Body of pancreas (tissue), 4 donors: ENCODE results near the gene CBR4.

ENCODE experiments used
- POLR2A ChIP-seq, 3 donors: fragments of 450-650 bp; IDR thresholded peaks; one replicate each; pipeline ENCODE4 v1.6.1; 2016; ENCODE audit warnings: antibody characterized with exemption in 3 of 3, mild to moderate bottlenecking in 2 of 3
- TF ChIP-seq, protein P1 (sequence below), 7 experiments: fragments of 450-650 bp in 4 of 7; fragments of 200-600 bp in 3 of 7; sonication (generic) in 3 of 7; IDR thresholded peaks; one replicate each; pipeline ENCODE4 v1.5.1; 2016 to 2019; ENCODE audit warnings: antibody characterized with exemption in 7 of 7

DNA sequence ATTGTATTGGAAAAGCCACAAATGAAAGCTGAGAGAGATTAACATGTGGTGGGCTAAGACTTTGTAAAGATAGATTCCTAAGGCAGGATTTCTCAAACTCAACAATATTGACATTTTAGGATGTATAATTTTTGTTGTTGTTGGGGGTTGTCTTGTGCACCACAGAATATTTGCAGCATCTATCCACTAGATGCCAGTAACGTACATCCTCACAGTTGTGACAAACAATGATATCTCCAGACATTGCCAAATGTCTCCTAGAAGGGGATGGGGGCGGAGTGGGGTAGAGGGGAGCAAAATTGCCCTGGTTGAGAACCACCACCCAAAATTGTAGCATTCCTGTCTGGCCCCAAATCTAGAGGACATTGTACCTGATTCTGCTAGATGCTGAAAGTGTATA, 14.7 kb upstream of the CBR4 start:
- TF ChIP-seq POLR2A (IDR thresholded peaks at IDR 0.05), result no peak
- TF ChIP-seq, protein P1, sequence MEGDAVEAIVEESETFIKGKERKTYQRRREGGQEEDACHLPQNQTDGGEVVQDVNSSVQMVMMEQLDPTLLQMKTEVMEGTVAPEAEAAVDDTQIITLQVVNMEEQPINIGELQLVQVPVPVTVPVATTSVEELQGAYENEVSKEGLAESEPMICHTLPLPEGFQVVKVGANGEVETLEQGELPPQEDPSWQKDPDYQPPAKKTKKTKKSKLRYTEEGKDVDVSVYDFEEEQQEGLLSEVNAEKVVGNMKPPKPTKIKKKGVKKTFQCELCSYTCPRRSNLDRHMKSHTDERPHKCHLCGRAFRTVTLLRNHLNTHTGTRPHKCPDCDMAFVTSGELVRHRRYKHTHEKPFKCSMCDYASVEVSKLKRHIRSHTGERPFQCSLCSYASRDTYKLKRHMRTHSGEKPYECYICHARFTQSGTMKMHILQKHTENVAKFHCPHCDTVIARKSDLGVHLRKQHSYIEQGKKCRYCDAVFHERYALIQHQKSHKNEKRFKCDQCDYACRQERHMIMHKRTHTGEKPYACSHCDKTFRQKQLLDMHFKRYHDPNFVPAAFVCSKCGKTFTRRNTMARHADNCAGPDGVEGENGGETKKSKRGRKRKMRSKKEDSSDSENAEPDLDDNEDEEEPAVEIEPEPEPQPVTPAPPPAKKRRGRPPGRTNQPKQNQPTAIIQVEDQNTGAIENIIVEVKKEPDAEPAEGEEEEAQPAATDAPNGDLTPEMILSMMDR (IDR thresholded peaks at IDR 0.05), result peak in 6 of 7 experiments; percentile 30 to 60 (median 52)
